Ureter (tissue), 1 donor: Measurements from ENCODE around the gene QRICH2. TPM values are rescaled to one million over a fixed set of nuclear protein-coding genes. Genes with fewer than 3 reads are reported as not detected.
"Not testable (repeated sequence)": the region's sequence is repeated elsewhere in the genome, so short reads cannot be mapped to it uniquely, and the experiment has no call there.

Experiments
- DNase-seq: peaks from one replicate; pipeline ENCODE4 v3.0.0-alpha.2; 2020; ENCODE audit warnings: low spot score
- total RNA-seq: library from RNA; stranded (reverse); gene quantifications from one replicate; pipeline ENCODE4 v1.2.4, GENCODE V29; 2023
- donor health status: DM: yes; HTN: yes; CAD: no.

The QRICH2 gene
- total RNA-seq, 1 donor from 2014 or later, result 1.9 TPM

DNA sequence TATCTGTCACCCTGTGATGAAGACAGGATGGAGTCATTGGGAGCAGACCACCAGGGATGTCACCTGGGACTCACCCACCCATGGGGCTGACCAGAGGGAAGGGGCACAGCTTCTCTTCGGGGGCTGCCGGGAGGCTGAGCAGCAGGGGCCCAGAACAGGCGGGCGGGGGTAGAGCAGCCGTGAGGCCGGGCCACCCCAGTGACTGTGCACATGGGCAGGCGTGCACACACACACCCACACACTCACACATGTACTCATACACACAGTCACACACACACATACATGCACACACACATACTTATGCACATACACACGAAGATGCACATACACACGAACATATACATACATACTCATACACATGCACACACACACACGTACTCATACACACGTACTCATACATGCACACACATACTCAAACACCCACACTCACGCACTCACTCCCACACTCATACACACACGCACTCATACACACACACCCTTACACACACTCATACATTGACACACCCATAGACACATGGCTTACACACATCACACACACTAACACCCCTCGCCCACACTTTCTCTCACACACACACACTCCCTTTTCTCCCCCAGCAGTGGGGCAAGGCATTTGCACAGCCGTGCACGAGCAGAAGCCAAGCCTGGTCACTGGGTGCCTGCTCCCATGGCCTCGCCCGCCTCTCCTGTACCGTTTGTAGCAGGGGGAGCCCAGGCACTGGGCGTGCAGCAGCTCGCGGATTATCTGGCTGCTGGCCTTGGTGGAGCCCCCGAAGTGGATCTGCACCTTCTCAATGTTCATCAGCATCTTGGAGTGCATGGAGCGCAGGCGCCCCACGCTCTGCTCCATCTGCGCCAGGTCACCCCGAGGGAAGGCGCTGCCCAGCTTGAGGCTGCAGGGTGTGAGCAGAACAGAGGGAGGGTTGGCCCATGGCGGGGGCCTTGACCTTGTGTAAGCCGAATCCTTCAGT is 30.5 kb downstream of the QRICH2 start:
- DNase-seq, result no peak

DNA sequence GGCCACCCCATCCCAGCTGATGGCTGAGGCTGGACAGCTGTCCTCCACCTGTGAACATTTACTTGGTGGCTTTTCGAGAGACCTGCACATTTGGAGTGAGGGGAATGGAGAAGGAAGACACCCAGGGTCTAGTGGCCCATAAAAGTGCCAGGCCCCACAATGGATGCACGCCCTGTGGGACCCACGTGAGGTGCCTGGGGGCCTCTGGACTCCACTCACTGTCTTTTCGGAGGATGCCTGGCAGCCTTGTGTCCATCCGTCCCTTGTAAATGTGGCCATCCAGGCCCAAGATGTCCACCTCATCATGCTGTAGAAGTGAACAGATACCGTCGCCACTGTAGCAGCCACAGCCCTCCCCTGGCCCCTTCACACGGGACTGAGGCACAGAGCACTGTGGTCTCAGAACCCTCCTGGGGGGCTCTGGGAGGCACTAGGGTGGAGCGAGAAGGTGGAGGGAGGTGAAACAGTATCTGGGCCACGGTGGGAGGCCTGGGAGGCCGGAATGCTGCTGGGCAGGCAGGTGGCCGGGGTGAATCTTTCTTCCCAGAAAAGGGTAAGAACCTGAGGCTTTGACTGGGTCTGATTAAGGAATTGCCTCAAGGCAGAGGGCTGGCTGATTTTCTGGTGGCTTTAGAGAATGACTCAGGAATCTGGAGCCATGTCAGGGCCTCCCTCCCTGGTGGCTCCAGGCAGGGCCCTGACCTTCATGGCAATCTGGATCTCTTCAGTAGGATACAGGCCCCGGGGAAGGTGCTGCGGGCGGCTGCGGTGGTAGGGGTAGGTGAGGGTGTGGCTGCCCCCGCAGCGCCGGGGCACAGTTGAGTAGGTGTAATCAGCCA is 31.4 kb downstream of the QRICH2 start:
- no peak for DNase-seq

DNA sequence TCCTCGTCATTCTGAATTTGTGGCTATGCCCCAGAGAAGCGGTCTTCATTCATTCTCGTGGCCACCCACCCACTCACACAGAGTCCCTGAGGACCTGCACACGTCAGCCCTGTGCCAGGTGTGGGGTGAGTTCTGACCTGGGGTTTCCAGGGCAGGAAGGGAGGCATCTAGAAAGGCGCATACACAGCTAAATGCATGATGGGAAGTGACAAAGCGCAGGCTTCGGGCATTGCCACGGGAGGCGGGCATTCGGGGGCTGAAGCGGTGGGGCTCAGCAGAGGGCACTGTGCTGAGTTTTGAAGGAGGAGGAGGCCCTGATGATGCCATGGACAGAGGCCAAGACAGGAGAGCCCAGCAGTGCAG is 32.0 kb downstream of the QRICH2 start:
- no peak for DNase-seq

DNA sequence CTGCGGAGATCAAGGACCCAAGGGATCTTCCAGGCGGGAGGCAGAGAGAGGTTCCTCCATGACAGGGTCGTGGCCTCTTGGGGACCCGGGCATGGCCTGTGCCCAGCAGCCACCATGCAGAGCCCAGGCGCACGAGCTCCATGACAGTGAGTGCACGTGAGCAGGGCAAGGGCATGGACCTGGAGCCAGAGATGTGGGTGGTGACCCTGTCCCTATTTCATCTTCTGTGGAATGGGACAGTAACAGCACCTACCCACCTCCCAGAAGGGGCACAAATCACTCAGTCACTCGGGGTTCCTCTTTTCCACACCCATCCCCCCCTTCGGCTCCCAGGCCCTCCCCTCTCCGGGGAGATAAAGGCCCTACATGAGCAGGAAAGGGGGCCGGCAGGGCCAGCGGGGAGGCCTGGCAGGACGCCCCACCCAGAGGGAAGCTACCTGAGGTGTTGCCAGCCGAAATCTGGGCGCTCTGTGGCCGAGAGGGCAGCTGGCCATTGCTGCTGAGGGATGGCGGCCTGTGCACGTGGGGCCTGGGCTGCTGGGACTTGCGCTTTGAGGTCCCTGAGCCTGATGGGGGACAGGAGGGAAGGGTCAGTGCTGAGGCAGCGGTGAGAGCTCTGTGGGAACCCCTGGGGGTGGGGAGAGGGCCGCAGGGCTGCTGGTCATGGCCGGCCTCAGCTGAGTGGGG is 32.6 kb downstream of the QRICH2 start:
- DNase-seq, result no peak

DNA sequence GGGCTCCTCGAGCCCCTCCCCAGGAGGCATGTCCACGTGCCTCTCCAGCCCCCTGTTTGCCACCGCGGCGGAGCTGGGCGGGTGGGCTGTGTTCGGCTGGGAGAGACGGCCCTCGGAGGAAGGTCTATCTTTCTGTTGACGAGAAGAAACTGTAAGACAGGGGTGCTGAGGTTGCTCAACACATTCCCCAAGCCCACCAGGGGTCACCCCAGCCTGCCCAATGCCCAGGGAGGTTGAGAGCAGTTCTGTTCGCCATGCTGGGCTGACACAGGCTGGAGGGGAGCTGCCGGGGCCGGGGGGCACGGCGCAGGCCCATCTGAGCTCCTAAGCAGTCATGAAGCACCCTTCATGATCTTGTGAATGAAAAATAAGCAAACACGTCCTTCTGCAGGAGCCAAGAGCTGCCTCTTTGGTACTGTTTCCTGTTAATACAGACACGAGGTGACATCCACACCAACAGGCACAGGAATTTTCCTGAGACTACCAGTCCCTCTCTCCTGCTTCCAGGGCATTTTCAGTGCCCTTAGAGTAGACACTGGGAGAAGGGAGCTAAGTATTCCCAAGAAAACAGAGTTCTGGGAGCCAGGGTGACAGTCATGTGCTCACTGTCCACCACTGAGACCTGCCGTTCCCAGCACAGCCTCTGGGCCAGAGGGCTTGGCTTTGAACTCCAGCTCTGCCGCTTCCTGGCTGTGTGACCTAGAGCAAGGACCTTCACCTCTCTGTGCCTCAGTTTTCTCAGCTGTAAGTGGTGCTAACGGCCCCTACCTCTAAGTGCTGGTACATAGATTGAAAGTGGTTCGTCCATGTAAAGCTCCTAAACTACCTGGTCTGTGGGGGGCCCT is 33.7 kb downstream of the QRICH2 start:
- DNase-seq, result no peak

DNA sequence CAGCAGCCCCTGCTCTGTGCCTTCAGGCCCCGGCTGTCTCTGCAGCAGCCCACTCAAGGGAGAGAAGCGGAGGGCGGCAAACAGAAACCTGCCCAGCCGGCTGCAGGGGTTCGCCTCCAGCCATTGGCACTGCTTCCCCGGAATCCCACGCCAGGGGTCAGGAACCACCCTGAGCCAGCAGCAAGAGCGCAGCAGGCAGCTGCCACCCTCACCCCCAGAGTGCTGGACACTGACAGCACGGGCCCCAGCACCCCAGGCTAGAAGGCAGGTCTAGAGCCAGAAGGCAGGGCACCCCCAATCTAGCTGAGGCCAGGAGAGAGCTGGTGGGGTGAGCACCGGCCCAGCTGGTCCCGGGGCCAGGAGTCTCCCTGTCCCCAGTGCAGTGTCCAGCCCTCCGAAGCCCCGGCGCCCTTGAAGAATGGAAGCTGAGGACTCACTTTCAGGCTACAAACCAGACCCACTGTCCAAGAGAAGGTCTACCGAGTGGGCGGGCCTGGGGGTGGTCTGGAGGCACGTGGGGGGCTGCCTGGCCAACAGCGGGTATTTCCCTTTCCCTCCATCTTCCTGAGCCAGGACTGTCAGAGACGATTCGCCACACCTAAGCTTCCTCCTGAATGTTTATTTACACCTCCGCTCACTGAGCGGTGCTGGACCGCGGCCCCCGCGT is 34.5 kb downstream of the QRICH2 start:
- no peak for DNase-seq

DNA sequence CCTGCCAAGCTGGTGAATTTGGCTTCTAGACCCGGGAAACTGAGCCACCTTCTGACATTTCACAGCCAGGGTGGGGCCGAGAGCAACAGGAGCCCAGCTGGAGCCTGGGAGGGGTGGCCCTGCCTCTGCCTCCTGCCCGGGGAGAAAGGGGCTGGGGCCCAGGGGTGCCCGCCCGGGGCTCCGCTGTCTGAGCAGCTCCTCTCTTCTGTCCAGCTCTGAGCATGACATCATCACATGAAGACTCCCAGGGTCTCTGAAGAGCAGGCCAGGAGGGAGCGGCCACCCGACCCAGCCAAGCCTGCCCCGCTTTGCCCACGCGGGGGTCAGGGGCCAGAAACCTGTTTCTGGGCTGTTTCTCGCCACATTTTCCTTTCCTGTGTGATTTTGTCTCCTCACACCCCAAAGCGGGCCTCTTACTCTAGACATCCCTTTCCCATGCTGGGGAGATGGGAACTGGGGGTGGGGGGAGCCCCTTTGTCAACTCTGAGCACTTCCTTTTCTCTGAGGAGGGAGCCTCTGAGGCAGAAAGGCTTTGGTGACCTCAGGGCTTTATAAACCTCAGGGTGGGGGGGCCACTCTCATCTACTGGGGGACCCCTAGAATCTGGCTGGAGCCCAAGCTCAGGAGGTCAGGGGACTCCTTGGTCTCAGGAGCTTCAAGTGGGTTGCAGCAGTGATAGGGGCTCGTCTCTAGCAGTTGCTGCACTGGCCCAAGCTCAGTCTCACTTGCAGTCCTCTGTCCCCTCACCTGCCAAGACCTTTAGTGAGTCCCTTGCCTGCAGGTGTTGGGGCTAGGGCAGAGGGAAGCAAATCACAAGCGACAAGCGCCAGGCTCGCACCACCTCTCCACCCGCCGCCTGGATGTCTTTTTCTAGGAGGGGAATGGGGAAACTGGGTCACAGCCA is 35.3 kb downstream of the QRICH2 start:
- no peak for DNase-seq

DNA sequence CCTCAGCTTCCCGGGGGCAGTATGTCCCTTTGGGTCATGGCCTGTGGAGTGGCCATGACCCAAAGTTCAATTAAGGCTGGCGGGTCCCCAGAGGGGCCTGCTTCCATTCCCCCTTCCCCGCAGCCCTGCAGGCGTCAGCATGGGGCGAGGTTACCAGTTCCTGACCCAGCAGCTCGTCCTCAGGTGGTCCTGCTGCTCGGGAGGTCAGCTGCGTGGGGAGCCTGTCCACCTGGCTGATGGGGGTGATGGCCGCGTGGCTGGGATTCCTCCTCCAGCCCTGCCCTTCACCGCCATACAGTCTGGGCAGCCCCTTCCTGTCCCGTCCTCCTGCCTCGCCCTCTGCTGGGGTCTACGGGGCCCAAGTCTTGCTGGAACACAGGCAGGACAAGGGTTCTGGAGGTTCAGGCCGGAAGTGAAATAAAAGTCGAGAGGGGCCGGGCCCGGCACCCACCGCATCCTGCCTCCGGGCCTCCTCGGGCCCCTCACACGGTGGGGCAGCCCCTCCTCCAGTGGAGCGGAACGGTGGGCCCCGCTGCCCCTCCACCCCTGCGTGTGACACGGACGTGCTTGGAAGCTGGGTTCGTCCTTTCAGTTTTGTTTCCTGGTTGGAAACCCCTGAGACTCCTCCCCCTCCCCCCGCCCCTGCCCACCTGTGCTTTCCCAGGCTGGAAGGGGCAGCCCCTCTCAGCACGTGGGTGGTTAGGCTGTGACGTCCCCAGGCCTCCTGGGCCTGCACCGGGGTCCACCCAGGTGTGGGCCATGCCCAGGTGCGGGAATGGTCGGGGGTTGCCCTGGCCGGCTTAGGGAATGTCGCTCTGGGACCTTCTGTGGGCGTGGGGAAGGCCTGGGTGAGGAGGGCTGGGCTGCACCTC is 36.2 kb downstream of the QRICH2 start:
- peak; percentile 68 for DNase-seq

DNA sequence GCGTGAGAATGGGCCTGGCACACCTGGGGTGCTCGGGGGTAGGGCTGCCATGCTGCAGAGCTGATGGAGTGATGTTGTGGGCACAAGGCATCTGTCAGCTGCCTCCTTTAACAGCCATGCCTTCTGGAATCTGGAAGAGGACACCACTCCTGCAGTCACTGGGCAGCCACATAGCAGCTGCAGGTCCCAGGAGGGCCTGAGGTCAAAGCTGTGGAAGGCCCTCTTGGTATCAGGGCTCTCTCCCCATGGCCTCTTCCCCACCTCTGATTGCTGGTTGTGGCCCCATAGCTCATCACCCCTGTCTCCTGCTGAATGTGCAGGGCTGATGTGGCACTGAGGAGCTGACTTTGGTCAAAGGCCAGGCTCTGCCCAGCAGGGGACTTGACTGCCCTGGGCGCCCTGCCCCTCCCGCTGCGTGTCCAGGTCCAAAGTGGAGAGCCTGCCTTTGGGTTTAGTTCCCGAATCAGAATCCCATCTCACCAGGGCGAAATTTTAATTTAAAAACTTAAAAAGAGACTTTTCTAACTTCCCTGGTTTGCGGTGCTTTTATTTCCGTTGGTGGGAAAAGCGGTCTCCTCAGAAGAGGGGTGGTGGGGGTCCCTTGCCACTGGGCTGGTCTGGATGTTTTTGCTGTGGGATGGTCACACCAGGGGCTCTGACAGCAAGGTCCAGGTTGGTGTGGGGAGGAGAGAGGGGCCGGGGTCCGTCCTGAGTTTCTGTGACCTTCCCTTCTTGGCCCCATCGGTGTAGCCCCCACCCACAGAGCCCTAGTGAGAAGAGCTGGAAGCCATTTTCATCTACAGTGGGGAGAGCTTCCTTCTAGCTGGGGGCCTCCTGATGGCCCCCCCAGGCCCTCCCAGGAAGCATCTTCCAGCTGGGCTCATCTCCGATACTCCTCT is 37.1 kb downstream of the QRICH2 start:
- no peak for DNase-seq

DNA sequence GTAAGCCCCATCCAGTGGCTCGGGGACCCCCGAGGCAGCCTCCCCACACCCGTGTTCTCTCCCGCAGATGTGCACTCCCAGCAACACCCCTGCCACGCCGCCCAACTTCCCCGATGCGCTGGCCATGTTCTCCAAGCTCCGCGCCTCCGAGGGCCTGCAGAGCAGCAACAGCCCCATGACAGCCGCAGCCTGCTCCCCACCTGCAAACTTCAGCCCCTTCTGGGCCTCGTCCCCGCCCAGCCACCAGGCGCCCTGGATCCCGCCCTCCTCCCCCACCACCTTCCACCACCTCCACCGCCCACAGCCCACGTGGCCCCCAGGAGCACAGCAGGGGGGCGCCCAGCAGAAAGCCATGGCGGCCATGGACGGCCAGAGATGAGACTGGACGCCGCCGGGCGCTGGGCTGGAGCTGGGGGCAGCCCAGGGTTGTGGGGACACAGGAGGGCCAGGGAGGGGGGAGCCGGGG is 37.9 kb downstream of the QRICH2 start:
- no peak for DNase-seq

DNA sequence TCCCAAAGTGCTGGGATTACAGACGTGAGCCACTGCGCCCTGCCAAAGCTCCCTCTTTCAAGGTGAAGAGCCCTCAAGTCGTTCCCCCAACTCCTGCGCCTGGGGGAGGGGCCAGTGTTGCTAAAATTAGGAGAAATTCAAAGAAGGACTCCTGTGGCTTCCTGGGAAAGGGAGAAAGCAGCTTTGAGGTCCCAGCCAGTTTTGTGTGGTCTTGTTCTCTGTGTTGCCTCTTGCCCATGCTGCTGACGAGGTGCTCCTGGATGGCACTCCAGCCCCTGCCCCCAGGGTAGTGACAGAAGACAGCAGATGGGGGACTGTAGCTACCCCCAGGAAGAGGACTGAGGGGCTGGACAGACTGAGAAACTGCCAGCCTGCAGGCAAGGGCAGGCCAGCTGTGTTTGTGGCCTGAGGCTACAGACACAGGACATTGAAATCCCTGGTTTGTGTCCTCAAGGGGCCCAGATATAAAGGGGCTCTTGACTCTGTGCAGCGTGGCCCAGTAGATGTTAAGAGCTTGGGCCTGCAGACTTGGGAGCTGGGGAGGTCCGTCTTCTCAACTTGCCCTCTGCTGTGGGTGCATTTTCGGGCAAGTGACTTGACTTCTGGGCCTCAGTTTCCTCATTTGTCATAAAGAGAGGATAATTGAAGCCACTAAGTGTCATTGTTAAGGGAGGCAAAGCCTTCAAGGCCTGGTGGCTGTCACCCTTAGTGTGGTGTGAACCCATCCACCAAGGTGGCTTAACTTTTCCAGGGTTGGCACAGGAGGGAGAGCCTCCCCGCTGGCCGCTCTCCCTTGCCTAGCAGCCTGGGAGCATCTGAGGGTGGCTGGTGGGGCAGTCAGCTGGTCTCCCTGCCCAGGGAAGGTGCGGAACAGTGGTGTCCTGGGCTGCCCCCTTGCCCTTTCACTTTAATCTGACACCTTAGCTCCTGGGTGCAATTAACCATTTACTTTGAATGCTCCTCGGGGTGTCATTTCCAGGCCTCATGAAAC is 38.8 kb downstream of the QRICH2 start:
- DNase-seq, result no peak

DNA sequence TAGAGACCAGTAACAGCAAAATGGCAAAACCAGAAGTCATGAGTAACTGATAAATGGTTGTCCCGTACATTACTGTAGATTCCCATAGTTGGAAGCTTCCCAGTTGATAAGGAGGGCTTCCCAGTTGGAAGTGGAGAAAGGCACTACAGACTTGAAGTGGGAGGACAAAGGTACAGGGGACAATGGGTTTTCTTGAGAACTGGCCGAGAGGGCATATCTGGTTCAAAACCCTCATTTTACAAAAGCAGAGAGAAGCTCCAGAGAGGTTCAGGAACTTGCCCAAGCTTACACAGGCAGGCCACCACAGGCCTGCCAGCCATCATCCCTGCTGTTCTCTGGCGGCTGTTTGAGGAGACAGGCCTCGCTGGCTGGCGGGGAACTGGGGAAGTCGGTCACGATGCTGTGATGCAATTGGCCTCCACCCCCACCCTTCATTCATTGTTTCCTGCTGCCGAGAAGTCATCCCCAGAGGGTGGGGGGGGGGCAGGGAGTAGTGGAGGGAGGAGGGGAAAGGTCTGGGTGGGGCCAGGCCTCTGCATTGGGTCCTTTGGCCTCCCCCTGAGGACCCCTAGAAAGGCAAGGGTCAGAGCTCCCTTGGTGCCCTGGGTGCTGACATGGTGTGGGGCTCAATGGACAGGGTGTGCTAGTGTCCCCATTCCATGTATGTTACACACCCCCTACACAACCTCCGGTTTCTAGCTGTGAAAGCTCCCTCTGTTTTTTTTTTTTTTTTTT is 39.9 kb downstream of the QRICH2 start:
- DNase-seq, result peak; percentile 89

DNA sequence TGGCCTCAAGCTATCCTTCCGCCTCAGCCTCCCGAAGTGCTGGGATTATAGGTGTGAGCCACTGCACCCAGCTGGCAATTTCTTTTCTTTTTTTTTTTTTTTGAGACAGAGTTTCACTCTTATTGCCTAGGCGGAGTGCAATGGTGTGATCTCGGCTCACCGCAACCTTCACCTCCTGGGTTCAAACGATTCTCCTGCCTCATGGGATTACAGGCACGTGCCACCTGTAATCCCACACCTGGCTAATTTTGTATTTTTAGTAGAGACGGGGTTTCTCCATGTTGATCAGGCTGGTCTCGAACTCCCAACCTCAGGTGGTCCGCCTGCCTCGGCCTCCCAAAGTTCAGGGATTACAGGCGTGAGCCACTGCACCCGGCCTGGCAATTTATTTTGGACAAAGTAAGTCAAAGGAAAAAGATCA is 40.5 kb downstream of the QRICH2 start:
- DNase-seq, result not testable (repeated sequence)

DNA sequence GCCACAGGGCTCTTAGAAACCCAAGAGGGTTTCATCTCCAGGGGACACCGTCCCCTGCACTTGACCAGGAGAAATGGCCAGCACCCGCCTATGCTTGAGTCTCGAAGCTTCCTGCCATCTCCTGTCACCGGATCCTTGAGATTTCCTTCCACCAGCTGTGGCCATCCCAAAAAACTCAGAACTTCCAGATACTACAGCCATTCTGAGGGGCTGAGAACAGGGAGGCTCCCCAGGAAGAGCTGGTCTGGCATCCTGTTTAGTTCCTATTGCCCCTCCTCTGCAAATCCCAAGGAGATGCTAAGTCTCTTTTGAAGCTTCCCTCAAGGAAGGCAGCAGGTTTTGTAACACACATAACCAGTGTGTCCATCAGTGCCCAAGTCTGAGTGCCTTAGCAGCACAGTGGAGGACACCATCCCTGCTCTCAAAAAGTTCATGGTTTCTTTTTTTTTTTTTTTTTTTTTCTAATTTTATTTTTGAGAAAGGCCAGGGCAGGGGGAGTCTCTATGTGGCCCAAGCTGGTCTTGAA is 41.0 kb downstream of the QRICH2 start:
- DNase-seq, result no peak
